ENCODE measurements around the gene RASAL1.
A peak's percentile ranks its signal among the peaks of the same experiment; 100 is the strongest.

The RASAL1 gene

DNA sequence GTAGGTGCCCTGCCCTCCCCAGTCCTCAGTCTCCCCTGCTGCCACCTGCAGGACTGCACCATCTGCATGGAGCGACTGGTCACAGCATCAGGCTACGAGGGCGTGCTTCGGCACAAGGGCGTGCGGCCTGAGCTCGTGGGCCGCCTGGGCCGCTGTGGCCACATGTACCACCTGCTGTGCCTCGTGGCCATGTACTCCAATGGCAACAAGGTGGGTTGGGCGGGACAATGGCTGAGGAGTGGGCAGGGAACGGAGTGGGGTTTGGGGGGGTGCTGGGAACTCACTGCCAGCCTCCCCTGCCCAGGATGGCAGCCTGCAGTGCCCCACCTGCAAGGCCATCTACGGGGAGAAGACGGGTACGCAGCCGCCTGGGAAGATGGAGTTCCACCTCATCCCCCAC lies 40.8 kb downstream of the RASAL1 start:
- DNase-seq (ENCODE audit: low read depth), result no peak

DNA sequence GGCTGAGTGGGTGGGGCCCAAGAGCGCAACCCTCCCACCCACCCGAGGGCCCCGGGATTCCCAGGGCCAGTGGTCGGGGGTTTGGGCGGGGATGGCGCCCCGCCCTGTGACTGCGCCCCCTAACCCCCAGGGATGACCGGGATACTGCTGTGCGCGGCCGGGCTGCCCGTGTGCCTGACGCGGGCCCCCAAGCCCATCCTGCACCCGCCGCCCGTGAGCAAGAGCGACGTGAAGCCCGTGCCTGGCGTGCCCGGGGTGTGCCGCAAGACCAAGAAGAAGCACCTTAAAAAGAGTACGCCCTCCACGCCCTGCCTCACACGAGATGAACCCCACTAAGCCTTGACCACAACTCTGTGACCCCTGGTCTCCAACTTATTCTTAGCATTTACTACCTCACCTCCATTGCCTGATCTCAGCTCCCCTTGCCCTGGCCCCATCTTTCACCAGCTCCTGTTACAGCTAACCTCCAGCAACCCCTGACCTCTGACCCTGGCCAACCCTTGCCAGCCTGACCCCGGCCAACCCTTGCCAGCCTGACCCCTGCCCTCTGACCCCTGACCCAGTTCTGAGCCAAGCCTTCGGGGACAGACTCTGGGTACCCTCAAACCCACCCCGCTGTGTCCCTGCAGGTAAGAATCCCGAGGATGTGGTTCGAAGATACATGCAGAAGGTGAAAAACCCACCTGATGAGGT lies 42.0 kb downstream of the RASAL1 start:
- no peak for DNase-seq (ENCODE audit: low read depth)

DNA sequence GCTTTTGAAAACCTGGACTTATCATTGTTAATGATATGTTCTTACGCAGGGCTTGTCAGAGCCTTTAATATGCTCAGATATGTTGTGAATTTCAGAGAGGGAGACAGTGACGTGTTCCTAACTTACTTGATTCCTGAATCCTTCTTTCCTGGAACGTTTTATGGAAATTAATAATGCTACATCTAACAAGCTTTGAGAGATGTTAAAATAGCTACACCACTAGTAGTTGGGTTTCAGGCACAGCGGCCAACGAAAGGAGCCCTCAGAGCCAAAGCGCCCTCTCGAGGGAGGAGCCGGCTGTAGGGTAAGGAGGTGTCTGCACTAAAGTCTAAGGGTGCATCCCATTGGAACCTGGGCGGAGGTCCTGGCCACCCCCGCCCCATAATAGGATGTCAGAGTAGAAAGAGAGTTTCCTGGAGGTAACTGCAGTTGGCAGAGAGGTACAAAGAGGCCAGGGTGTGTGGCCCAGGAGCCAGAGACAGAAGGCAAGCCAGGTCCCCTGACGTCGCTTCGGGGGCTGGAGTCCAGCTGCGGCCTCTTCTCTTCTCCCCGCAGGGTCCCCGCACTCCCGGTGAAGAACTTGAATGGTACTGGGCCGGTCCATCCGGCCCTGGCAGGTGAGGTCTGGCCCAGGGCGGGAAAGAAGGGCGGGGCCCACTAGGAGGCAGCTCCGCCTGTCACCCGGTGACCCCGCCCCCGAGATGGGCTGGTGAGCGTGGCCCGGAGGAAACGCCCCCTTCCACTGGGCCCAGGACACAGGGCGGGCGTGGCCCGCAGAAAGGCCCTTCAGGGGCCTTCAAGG lies 42.8 kb downstream of the RASAL1 start:
- DNase-seq (ENCODE audit: low read depth), result no peak

DNA sequence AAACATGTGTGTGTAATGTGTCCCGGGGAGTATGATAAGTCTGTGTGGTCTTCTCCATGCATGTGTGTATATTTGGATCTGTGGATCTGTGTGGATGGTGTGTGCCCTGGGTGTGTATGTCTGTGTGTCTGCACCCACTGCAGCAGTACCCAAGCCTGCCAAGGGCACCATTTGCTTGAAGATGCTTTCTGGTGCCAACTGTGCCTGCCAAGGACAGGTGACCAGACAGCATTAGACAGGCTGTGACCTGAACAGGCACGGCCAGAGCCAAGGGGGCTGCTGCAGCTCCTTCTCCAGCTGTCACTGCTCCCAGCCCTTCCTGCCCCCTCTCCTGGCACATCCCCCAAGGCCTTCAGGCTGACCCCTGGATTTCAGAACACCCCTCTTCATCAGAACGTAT lies 44.1 kb downstream of the RASAL1 start:
- no peak for DNase-seq (ENCODE audit: low read depth)

DNA sequence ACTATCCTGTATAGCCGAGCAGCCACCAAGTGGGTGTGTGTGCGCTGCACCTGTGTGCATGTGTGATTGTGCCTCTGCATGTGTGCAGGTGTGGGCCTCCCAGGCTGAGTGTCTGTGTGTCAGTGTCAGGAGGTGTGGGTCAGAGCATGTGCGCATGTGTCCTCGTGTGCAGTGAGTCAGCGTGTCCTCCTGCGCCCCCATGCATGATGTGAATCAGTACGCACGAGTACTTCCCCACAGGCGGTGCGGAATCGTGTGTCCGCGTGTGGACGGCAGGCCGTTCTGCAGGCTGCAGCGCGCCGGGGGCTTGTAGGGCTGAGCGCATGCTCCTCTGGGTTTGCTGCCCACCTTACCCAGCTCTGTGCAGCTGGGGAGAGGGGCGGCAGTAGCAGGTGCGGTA lies 44.8 kb downstream of the RASAL1 start:
- DNase-seq (ENCODE audit: low read depth), result no peak

DNA sequence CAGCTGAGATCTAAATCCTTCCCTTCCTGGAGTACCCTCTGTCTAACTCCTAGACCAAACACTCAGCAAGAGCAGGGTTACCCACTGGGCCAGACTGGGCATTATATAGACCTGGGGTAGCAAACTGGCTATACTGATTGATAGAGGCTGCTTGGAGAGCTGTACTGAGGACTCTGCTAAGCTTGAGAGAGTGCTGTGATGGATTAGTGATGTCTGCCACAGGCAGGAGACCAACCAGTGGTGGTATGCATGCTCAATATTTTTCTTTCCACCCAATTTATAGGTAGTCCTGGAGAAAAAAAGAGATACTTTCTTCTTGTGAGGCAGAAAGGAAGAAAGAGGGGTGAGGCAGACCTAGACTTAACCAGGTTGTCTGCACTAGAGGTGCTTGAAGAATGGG lies 45.7 kb downstream of the RASAL1 start:
- no peak for DNase-seq (ENCODE audit: low read depth)

DNA sequence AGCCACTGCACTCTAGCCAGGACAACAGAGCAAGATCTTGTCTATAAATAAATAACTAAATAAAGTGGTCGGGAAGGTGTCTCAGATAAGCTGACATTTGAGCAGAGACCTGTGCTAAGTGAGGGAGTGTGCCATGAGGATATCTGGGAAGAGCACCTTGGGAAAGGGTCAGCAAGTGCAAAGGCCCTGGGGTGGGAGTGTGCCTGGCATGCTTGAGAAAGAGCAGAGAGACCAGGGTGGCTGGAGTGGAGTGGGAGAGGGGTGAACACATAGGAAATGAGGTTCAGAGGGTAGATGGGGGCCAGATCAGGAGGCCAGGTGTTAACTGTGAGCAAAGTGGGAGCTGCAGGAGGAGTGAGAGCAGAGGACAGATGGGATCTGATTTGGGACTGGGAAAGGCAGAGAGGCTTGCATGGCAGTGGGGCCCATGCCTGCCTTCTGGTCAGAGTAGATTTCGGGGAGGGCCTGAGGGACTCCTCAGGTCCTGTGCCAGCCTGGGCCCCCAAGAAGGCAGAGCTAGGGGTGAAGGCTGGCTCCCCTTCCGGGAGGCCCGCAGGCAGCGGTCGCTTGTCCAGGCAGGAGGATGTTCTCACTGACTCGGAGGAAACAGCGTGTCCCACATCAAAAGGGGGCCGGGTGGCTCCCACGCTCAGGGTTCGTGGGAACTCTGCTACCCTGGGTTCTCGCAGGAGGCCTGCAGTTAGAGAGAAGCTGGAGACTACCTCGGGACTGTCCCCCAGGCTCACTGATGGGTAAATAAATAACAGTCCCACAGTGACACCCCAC lies 46.4 kb downstream of the RASAL1 start:
- no peak for DNase-seq (ENCODE audit: low read depth)

DNA sequence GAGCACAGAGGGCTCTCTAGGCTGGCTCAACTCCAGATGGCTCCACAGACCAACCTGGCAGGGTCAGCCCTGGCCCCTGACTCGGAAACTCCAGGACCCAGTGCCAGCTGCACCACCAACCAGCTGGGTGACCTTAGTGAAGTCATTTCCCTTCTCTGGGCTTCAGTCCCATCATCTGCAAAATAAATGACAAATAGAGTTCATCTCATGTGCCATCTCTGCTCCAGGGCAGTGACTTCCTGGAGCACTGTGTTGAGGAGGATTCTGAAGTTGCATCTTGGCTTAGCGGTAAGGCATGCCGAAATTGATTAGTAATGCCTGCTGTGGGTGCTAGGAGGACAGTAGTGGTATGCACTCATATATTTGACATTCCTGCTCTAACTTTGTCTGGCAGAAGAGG lies 47.5 kb downstream of the RASAL1 start:
- DNase-seq (ENCODE audit: low read depth), result no peak

DNA sequence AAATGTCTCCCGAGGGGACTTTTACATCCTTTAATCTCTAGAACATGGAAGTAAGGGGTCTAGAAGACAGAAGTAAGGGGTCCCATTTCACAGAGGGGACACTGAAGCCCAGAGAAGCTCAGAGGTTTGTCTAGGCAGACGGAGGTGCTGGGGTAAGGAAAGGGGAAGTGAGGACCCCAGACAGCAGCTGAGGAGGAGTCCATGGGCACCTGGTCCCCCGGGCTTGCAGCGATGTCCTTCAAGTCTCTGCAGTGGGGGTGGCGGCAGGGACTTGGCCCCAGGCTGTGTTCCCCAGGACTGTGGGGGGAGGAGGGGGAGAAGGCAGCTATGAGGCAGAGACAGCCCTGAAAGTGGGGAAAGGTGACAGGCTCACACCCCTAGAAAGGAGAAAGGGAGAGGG lies 48.4 kb downstream of the RASAL1 start:
- no peak for DNase-seq (ENCODE audit: low read depth)

DNA sequence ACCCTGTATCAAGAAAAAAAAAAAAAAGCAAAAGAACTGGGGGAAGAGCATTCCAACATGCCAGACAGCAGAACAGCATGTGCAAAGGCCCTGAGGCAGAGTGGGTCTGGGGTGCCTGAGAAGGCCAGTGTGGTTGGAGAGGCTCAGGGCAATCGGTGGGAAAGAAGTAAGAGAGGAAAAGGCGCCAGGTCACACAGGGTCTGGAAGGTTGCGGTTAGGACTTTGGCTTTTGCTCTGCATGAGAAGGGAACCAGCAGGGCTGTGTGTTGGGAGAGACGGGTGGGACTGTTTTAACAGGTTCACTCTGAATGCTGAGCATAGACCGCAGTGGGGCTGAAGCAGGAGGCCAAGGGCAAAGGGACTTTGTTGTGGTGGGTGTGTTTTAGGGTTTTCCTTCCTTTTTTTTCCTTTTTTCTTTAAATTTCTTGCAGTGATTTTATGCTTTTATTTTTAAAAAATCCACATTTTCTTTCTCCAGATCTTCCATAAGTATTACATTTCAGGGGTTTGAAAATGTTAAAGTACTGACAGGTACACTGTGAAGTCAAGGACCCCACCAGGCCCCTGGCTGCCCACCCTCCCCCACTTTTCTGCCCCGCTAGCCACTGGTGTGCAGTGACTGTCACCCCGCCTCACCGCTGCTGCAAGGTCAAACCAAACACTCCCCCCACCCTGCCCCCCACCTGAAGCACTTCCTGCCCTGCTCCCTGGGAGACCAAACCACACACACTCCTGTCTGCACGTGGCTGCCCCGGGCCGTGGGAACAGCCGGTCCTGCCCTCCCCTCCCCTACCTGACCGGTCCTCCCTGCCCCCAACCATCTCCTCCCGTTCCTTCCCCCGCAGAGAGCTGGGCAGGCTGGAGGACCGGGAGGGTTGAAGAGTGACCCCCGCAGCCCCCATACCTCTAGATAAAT lies 49.1 kb downstream of the RASAL1 start:
- peak; percentile 7 for DNase-seq (ENCODE audit: low read depth)

DNA sequence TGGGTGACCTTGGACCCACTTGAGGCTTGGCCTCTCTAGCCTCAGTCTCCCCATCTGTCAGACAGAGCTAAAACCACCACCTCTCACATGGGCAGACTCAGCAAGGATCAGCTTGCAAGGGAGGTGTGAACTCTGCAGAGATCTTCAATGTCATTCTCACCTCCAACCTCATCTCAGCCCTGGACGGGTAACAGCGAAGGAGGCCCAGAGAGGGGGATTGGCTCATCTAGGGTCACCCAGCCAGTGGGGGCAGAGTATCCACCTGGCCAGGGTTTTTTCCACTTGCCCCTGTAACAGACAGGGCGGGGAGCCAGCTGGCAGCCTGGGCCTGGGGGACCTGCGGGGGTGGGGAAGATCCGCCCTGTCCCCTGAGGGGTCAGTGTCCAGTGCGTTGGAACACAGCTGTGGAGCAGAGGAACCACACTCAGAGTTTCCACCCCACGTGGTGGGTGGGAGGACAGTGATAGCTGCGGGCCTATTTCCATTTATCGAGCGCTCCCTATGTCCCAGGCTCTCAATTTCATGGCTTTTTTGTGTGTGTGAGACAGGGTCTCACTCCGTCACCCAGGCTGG lies 51.6 kb downstream of the RASAL1 start:
- no peak for DNase-seq (ENCODE audit: low read depth)

DNA sequence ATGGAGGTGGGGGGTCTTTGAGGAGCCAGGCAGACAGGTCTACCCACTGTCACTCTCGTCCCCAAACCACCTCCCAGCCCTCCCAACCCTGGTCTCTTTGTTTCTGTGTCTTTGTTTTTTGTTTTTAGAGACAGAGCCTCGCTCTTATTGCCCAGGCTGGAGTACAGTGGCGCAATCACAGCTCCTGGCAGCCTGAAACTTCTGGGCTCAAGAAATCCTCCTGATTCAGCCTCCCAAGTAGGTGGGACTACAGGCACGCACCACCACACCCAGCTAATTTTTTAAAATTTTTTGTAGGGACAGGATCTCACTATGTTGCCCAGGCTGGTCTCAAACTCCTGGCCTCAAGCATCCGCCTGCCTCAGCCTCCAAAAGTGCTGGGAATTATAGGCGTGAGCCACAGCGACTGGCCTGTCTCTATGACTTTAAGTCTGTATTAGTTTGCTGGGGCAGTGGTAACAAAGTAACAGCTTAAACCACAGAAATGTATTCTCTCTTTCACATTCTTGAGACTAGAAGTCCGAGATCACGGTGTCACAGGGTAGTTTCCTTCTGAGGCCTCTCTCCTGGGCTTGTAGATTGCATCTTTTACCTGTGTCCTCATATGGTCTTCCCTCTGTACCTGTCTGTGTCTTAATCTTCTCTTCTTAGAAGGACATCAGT lies 52.9 kb downstream of the RASAL1 start:
- no peak for DNase-seq (ENCODE audit: low read depth)

DNA sequence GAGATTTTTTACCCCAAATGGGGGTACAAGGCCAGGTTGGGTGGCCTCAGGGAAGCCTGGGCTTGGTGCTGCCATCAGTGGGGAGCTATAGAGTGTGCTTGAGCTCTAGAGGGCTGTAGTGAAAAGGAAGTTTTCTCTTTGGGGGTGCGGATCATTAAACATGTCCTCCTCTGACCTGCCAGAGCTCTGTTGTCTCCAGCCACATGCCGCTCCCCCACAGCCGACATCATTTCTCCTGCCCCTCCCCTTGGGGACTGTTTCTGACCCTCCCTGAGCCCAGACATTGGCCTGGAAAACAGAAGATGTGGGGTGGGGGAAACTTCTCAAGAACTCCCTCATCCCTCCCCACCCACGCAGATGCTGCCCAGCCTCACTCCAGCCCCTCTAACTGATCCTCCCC lies 53.7 kb downstream of the RASAL1 start:
- DNase-seq (ENCODE audit: low read depth), result no peak

DNA sequence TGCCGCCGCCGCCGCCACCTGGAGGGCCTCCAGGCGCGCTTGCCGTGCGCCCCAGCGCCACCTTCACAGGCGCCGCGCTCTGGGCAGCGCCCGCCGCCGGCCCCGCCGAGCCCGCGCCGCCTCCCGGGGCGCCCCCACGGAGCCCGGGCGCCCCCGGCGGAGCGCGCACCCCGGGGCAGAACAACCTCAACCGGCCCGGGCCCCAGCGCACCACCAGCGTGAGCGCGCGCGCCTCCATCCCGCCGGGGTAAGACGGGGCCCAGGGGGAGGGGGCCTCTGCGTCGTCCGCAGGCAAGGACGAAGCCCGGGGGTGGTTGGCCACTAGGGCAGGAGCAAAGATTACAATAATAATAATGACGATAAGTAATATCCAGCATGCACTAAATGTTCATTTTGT lies 57.7 kb downstream of the RASAL1 start:
- no peak for DNase-seq (ENCODE audit: low read depth)

DNA sequence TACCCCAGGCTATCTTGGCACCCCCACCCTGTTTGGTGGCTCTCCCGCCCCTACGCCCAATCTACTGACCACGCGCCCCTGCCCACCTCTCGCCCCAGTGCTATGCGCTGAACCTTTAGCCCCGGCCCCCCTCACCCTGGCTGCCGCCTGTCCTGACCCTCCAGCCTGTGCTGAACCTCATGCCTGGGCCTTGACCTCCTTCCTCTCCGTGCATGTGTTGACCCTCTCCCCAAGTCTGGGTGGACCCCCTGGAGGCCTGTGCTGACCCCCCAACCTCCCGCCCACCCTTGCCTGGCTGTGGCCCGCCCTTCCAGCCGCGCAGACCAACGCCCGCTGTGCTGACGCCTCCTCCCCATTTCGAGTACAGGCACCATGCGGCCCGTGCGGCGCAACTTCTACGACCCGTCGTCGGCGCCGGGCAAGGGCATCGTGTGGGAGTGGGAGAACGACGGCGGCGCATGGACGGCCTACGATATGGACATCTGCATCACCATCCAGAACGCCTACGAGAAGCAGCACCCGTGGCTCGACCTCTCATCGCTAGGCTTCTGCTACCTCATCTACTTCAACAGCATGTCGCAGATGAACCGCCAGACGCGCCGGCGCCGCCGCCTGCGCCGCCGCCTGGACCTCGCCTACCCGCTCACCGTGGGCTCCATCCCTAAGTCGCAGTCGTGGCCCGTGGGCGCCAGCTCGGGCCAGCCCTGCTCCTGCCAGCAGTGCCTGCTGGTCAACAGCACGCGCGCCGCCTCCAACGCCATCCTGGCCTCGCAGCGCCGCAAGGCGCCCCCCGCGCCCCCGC lies 58.3 kb downstream of the RASAL1 start:
- DNase-seq (ENCODE audit: low read depth), result no peak

DNA sequence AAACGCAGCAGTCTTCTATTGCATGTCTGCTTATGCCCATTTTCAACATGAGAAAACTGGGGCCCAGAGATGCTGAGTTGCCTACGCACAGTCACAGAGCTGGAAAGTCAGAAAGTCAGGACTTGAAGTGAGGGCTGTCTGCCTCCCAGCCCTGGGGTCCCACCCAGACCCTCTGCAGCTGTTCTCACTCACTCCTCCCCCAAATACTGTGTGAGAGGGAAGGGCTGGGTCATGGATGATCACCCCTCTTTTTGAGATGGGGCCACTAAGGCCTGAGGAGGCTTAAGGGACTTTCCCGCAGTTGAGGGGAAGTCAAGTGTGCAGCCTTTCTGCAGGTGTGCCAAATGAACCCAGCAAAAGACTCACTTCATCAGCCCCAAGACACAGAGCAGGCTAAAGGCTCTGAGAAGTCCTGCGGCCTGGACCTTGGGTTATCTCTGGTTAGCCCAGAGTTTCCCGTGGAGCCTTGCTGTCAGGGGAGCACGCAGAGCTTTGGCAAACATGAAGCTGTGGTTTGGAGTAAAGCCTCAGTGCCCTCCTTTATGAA lies 60.4 kb downstream of the RASAL1 start:
- DNase-seq (ENCODE audit: low read depth), result no peak

DNA sequence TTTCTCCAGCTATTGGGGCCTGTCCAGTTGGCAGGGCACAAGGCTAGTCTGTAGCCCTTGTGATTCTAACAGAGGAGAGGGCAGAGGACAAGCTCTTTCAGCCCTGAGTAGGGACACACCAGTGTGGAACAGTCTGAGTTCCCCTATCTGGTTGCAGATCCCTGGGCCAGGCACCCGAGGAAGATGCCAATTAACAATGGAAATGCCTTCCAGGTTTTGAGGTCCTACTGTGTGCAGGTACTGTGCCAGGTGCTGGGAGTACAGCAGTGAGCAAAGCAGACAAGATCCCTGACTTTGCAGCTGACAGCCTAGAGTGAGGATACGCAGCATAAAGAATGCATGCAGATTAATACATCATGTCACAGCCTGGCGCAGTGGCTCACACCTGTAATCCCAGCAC lies 62.0 kb downstream of the RASAL1 start:
- no peak for DNase-seq (ENCODE audit: low read depth)

DNA sequence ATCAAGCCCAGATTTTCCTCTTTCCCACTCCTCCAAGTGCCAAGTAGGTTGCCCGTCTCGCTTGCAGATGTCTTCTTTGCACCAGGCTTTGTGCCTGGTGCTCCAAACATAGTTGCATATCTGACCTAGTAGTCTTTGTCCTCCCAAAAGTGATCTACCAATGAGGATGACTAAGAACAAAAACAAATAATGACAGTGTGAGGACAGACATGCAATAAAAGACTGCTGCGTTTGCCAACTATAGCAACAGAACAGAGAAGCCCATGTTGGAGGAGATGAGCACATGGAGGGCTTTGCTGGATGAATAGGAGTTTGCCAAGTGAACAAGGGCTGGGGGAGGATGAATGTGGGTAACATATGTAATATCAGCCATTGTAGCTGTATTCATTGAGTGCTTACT lies 63.4 kb downstream of the RASAL1 start:
- no peak for DNase-seq (ENCODE audit: low read depth)

DNA sequence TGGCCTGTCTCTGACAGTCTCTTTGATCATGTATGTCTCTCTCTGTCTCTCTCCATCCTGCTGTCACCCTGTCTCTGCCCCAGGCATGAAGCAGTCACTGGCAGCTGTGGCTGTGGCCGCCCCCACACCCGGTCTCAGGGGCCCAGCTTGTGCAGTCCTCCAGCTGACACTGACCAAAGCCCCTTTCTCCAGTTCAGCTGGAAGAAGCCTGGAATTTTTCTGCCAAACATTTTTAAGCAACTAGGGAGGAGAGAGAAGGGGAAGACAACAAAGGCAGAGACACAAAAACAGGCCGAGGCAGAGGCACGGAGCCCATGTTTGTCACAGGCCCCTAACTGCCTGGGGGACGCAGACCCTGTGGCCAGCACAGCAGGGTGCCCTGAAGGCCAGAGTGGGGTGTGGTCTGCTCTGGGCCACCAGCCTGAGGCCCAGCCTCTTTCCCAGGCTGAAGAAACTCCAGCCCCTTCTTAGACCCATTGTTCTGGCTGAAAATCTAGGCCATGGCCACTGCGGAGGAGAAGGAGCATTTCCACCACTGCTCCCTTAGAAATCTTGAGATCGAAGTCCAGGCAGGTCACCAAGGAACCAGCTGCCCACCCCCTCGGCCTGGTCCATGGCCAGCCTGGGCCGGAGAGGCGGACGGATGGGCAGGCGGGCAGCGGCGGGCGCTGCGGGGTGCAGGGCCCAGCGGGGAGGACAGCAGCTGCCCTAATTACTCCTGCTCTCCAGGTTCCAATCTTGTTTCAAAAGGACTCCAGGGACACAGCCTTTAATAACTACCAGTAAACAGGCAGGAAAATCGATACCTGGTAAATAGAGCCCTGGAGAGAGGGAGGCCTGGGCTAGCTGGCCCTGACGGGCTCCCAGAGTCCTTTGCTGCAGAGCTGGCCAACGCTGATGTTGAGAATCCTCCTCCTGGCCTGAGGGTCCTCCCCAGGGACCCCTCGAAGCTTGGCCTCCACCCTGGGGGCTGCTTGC lies 64.1 kb downstream of the RASAL1 start:
- no peak for DNase-seq (ENCODE audit: low read depth)

Measured in iris pigment epithelial cell (primary cell).